Activated CD4-positive, alpha-beta T cell treated with anti-CD3 and anti-CD28 coated beads for 4 hours (primary cell): ENCODE measurements around the gene CFAP69.
"Not testable (repeated sequence)": the region's sequence is repeated elsewhere in the genome, so short reads cannot be mapped to it uniquely, and the experiment has no call there.

Experiments
- DNase-seq, 2 donors: peaks; one replicate each; pipeline ENCODE4 v3.0.0-alpha.2; 2020

The CFAP69 gene

GRCh38 chr7:90346336-90347125 lies 101.6 kb downstream of the CFAP69 start, which contains the start of gene GTPBP10:
Gene GTPBP10 (plus strand): TSS chr7:90346716. CDS start chr7:90346742, 26 bp downstream.
- peak; percentile 95 to 96 for DNase-seq

GRCh38 chr7:90347759-90348158 lies 102.8 kb downstream of the CFAP69 start:
- no peak for DNase-seq

- DNase-seq = no peak
Observed at GRCh38 chr7:90349305-90349704, 104.3 kb downstream of the CFAP69 start.

GRCh38 chr7:90350032-90350431 lies 105.1 kb downstream of the CFAP69 start:
- DNase-seq = not testable (repeated sequence)

- no peak for DNase-seq
Observed at GRCh38 chr7:90351987-90352386, 107.0 kb downstream of the CFAP69 start.
